SKM-1 (cell line): ENCODE results near the gene TULP3.

ENCODE experiments used
- DNase-seq: peaks from one replicate; lab custom pipeline; 2025; ENCODE audit not compliant: unreplicated experiment; lab: John Stamatoyannopoulos, UW

The TULP3 gene

GRCh38 chr12:2925322-2925995 lies 34.8 kb downstream of the TULP3 start:
- no peak for DNase-seq

DNA sequence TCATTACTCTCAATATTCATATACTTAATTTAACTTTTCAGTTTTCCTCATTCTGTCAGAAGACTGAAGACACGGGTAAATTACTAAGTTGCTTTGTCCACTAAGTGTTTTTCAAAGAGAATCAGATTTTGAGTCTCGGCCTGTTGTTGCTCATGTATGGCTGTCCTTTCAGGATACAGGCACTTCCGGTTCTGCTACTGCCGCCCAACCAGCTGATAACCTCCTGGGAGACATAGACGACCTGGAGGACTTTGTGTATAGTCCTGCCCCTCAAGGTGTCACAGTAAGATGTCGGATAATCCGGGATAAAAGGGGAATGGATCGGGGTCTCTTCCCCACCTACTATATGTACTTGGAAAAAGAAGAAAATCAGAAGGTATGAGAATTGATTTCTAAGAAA lies 40.2 kb downstream of the TULP3 start:
- DNase-seq, result no peak

GRCh38 chr12:2933586-2933985 lies 42.9 kb downstream of the TULP3 start:
- no peak for DNase-seq

- no peak for DNase-seq
These were observed 43.7 kb downstream of the TULP3 start for GRCh38 chr12:2934371-2934770.

DNA sequence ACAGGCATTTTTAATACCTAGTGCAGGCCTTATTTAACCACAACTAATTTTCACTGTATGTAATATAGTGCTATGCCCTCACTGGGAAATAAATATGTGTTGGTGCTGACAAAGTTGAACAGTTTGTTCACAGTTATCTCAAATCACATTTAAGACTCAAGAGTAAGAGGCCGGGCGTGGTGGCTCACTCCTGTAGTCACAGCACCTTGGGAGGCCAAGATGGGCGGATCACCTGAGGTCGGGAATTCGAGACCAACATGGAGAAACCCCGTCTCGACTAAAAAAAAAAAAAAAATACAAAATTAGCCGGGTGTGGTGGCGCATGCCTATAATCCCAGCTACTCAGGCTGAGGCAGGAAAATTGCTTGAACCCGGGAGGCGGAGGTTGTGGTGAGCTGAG lies 45.6 kb downstream of the TULP3 start:
- no peak for DNase-seq

DNA sequence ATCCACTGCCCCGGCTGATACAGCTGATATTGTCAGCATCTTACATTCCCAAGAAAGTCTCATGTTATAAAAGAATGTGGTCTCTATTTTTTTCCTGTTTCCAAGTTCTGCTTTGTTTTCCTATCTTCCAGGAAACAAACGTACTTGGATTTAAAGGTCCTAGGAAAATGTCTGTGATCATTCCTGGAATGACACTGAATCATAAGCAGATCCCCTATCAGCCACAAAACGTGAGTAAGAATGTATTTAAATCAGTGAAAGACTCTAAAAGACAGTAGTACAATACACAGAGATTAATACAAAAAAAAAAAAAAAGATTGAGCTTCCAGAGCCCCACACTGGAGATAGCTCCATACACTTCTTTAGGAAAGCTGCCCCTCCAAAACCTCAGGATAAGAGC lies 46.8 kb downstream of the TULP3 start:
- DNase-seq, result no peak

- no peak for DNase-seq
These were observed 48.5 kb downstream of the TULP3 start for GRCh38 chr12:2939191-2939590.

- no peak for DNase-seq
These were observed 49.9 kb downstream of the TULP3 start for GRCh38 chr12:2940564-2940963.

DNA sequence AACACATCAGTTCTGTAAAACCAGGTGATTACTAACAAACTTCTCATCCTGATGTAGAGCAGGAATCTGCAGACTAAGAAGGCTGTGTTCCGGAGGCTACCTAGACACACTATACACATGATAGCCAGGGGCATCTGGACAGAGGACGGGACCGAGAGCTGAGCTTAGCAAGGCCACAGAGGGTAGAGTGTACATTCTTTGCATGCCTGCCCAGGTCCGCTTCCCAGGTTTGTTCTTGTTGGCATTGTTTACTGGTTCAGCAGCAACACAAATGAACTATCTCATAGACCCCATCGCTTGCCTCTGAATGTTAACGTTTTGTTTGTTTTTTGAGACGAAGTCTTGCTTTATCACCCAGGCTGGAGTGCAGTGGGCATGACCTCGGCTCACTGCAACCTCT lies 50.8 kb downstream of the TULP3 start:
- DNase-seq, result no peak

DNA sequence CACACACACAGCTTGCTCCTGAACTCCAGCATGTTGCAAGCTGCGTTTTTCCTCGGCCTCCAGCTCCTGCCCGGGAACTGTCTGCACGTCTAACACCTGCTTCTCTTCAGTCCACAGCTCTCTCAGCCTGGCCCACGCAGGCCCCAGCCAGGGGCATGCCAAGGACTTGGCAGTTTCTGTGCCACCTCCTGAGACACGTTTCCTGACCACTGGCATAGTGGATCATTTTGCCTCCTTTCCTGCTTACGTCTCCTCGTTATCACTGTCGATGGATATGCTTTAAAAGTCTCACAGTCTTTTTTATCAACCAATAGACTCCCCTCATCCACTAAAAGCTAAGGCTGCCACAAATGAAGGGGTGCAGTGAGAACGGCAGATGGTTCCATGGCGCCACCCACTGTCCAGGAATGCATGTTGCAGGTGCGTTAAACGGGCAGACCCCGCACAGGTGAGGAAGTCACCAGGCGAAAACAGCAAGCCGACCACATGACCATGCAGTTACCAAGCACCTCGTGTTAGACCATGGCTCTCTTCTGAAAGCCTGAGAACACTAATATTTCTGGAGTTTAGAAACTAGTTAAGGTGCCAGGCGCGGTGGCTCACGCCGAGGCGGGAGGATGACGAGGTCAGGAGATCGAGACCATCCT lies 53.8 kb downstream of the TULP3 start:
- no peak for DNase-seq

- DNase-seq, result no peak
These were observed 58.7 kb downstream of the TULP3 start for GRCh38 chr12:2949411-2949810.

DNA sequence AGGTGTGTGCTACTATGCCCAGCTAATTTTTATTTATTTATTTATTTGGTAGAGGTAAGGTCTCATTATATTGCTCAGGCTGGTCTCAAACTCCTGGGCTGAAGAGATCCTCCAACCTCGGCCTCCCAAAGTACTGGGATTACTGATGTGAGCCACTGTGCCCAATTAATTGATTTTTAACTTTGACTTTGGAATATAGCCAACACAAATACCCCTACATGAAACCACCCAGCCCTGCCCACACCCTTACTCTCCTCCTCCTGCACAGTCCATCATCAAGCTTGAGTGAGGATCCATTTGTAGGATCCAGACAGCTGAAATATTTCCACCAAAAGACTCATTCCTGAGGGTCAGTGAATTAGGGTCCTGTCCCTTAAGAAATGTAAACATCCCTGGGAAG lies 65.2 kb downstream of the TULP3 start:
- no peak for DNase-seq

- DNase-seq, result no peak
These were observed 67.2 kb downstream of the TULP3 start for GRCh38 chr12:2957816-2958431.

DNA sequence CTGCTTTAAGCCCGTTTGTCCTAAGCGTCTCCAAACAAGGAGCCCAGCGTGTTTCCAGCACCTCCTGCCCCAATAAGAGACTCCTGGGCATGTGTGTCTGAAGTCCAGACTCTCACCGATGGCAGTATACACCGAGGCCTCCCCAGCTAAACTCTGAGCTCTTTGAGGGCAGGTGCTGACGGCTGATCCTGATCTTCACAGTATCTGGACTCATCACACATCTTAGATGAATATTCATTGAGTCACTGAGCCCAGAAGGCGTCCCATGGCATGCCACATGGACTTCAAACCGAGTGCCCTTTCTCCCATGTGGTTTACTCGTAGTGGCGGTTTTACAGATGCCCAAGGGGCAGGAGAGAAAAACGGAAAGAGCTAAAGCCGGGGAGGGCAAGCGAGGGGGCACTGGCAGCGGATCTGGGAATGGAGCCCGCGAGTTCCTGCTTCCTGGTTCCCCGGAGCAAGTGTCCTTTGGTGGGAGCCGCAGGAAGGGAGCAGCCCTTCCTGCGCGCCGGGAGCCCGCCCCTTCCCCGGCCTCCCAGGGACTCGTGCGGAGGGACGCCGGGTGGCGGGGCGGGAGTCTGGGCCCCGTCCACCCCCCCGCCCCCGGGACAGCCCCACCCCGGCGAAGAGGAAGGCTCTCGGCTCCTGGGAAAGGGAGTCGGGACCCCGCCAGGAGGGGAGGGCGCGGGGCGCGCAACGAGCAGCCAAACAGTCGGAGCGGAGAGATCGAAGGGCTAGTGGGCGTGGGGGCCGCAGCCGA lies 67.9 kb downstream of the TULP3 start:
- DNase-seq, result no peak

DNA sequence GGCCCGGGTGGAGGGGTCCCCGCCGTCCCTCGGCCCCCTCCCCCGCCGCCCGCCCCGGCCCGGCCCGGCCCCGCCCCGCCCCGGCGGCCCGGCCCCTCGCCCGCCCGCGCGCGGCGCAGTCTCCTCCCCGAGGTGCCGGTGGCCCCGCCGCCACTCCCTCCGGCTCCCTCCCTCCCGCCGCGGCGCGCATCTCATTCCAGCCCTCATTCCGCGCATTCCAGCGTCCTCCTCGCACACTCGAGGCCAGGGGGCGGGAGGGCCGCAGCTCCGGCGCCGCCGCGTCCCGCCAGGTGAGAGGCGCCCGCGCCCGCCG lies 68.5 kb downstream of the TULP3 start, which contains the start of gene TEAD4:
Gene TEAD4 (plus strand): TSS at position 206 of the 313 bp plus-strand sequence.
- no peak for DNase-seq

DNA sequence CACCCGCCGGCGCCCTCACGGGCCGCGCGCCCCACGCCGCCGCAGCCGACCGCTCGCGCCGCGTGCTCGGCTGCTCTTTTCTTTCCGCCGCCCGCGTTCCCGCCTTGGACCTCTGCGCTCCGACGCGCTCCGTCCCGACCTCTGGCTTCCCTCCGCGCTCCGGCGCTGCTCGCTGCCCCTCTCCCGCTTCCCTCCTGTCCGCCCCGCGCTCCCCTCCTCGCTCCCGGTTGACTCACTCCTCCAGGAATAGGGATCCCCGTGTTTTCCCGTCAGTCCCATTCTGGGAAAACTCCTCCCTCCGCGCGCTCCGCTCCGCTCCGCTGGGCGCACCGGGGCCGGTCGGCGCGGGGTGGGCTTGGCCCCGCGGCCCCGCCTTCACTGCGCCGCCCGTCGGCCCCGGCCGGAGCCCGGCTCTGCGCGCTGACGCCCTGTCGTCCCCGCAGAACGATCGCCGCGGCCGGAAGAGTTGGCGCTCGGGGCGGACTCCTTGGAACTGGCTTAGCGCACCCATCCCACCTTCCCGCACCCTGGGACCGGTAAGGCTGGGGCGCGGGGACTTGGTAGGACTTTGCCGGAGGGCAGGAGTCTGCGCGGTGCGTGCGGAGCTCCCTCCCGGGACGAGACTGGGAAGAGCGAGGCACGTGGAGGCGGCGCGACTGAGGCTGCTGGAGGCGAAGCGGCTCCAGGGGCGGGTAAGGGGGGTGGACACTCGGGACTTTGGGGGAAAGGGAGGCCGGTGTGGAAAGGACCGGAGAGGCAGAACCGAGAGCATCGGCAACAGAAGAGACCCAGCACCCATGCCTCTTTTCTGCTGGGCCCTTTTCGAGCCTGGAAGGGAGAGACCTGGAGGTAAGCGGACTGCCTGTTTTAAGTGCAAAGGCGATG lies 69.1 kb downstream of the TULP3 start:
- DNase-seq, result no peak

- no peak for DNase-seq
These were observed 69.8 kb downstream of the TULP3 start for GRCh38 chr12:2960390-2960956.

- no peak for DNase-seq
These were observed 70.4 kb downstream of the TULP3 start for GRCh38 chr12:2960996-2961616.

GRCh38 chr12:2961705-2962104 lies 71.0 kb downstream of the TULP3 start:
- no peak for DNase-seq

DNA sequence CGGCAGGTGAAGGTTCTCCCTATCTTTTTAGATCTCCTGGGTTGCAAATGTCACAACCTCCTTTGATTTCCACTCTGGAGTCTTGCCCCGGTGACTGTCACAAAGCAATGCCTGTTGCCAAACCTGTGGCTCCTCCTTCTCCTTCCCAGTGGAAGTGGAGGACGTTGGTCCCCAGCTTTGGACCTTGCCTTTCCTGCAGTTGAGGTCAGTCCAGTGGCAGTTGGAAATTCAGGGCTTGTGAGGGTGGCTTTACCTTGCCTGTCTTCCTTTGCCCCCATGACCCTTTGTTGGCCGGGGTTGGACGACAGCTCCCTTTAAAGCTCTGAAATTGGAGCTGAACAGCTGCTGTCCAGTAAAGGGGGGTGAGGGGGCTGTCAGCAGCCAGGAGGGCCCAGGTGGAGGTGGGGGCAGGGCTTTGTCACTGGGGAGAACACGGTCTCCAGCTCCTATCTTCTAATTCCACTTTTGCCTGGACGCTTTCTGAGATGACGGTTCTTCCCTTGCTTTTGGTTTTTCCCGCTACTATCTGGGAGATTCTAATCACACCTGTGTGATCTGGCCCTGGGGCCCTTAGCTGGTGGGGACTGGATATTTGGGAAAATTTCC lies 72.6 kb downstream of the TULP3 start:
- no peak for DNase-seq
